IMR-90 (cell line): ENCODE measurements around the gene MICAL3. TPM values are rescaled to one million over a fixed set of nuclear protein-coding genes. Genes with fewer than 3 reads are reported as not detected.

Experiments
- ATAC-seq: fragments of 200-7000 bp; cut with Tn5 transposase; 2 replicates; pipeline ENCODE4 v1.9.1; 2020; ENCODE audit warnings: low read depth, mild to moderate bottlenecking, moderate library complexity
- BruUV-seq: library from RNA; stranded (reverse); fragments of 400-500 nt; replicated peaks from 2 replicates; lab custom pipeline; 2021; lab: Mats Ljungman, UMichigan
- CTCF ChIA-PET: fragments of 300-600 bp; formaldehyde crosslinking; extraction: SDS; loops from one replicate; lab custom pipeline; 2021; ENCODE audit warnings: antibody characterized with exemption; lab: Yijun Ruan, JAX
- POLR2A ChIA-PET: fragments of 300-600 bp; sonication (Branson Sonifier 250); formaldehyde crosslinking; loops from one replicate; lab custom pipeline; 2022; ENCODE audit warnings: antibody characterized with exemption; ENCODE audit not compliant: unreplicated experiment; lab: Charles Lee
- DNase-seq: peaks from one replicate; pipeline ENCODE4 v3.0.0; 2013
- H2AFZ ChIP-seq: replicated peaks from 2 replicates; pipeline ENCODE3; 2013; ENCODE audit warnings: low read length, mild to moderate bottlenecking; ENCODE audit not compliant: poor library complexity
- H2AK5ac ChIP-seq: 2 replicates; pipeline ENCODE4 v1.6.1; 2013; ENCODE audit warnings: low read depth, low read length, inconsistent platforms
- H2AK9ac ChIP-seq: replicated peaks from 2 replicates; pipeline ENCODE3; 2013; ENCODE audit warnings: mild to moderate bottlenecking, low read depth, low read length, moderate library complexity; ENCODE audit not compliant: poor library complexity
- H2BK120ac ChIP-seq: 2 replicates; pipeline ENCODE4 v1.6.1; 2013; ENCODE audit warnings: low read depth, low read length, inconsistent platforms
- H2BK15ac ChIP-seq: 3 replicates; pipeline ENCODE4 v1.6.1; 2013; ENCODE audit warnings: low read depth, low read length, inconsistent platforms
- H2BK20ac ChIP-seq: 2 replicates; pipeline ENCODE4 v1.6.1; 2013; ENCODE audit warnings: low read depth, mild to moderate bottlenecking, inconsistent platforms, low read length, moderate library complexity
- H2BK5ac ChIP-seq: 2 replicates; pipeline ENCODE4 v1.6.1; 2013; ENCODE audit warnings: mild to moderate bottlenecking, low read depth, low read length, inconsistent platforms; ENCODE audit not compliant: poor library complexity, severe bottlenecking
- H3K14ac ChIP-seq: replicated peaks from 2 replicates; pipeline ENCODE4 v1.6.1; 2013; ENCODE audit warnings: low read depth, low read length, inconsistent platforms
- H3K18ac ChIP-seq: 2 replicates; pipeline ENCODE4 v1.6.1; 2013; ENCODE audit warnings: low read depth, low read length, control low read depth
- H3K23ac ChIP-seq: 2 replicates; pipeline ENCODE4 v1.6.1; 2013; ENCODE audit warnings: low read depth, low read length, inconsistent platforms
- H3K27ac ChIP-seq: 2 replicates; pipeline ENCODE4 v1.5.1; 2013; ENCODE audit warnings: mild to moderate bottlenecking, control low read depth, low read length; ENCODE audit not compliant: insufficient read depth
- H3K27me3 ChIP-seq: 2 replicates; pipeline ENCODE4 v1.6.1; 2013; ENCODE audit warnings: low read length; ENCODE audit not compliant: control insufficient read depth, insufficient read depth
- H3K36me3 ChIP-seq: 2 replicates; pipeline ENCODE4 v1.6.1; 2013; ENCODE audit warnings: low read length, mixed read lengths; ENCODE audit not compliant: control insufficient read depth, insufficient read depth
- H3K4ac ChIP-seq: 2 replicates; pipeline ENCODE4 v1.6.1; 2013; ENCODE audit warnings: low read depth, low read length, inconsistent platforms
- H3K4me1 ChIP-seq: 2 replicates; pipeline ENCODE4 v1.6.1; 2013; ENCODE audit warnings: low read length, mixed read lengths; ENCODE audit not compliant: control insufficient read depth, insufficient read depth
- H3K4me2 ChIP-seq: 2 replicates; pipeline ENCODE4 v1.6.1; 2013; ENCODE audit warnings: low read depth, mild to moderate bottlenecking, control low read depth, low read length, moderate library complexity
- H3K4me3 ChIP-seq: 2 replicates; pipeline ENCODE4 v1.5.1; 2013; ENCODE audit warnings: low read depth, mild to moderate bottlenecking, control low read depth, low read length, moderate library complexity; ENCODE audit not compliant: insufficient read depth
- H3K56ac ChIP-seq: 2 replicates; pipeline ENCODE4 v1.6.1; 2013; ENCODE audit warnings: low read length, inconsistent platforms; ENCODE audit not compliant: insufficient read depth; ENCODE audit errors: extremely low read depth
- H3K79me1 ChIP-seq, 2 experiments: 2 replicates each; pipeline ENCODE4 v1.6.1; 2013; ENCODE audit warnings: low read length in 2 of 2, inconsistent platforms in 1 of 2, low read depth in 1 of 2
- H3K9ac ChIP-seq: 2 replicates; pipeline ENCODE4 v1.6.1; 2013; ENCODE audit warnings: low read depth, low read length, control low read depth
- H3K9me1 ChIP-seq: 2 replicates; pipeline ENCODE4 v1.6.1; 2013; ENCODE audit warnings: low read length, inconsistent platforms; ENCODE audit not compliant: insufficient read depth
- H3K9me3 ChIP-seq: 2 replicates; pipeline ENCODE4 v1.6.1; 2013; ENCODE audit warnings: low read length; ENCODE audit not compliant: control insufficient read depth, insufficient read depth
- H4K20me1 ChIP-seq: 2 replicates; pipeline ENCODE4 v1.6.1; 2013; ENCODE audit warnings: low read length, inconsistent platforms; ENCODE audit not compliant: insufficient read depth
- H4K5ac ChIP-seq: 2 replicates; pipeline ENCODE4 v1.6.1; 2013; ENCODE audit warnings: mild to moderate bottlenecking, low read depth, low read length, control low read depth
- H4K8ac ChIP-seq, 2 experiments: 2 replicates each; pipeline ENCODE4 v1.6.1; 2013; ENCODE audit warnings: low read depth in 2 of 2, low read length in 2 of 2, control low read depth in 1 of 2, inconsistent platforms in 1 of 2
- H4K91ac ChIP-seq: 2 replicates; pipeline ENCODE4 v1.6.1; 2013; ENCODE audit warnings: low read depth, low read length, inconsistent platforms; ENCODE audit not compliant: insufficient read depth
- CHD1 ChIP-seq: IDR thresholded peaks from 2 replicates; pipeline ENCODE4 v1.6.1; 2012; ENCODE audit warnings: low read depth, low read length, improper control_type of control experiment
- FOS ChIP-seq: fragments of 150-350 bp; IDR thresholded peaks from 2 replicates; pipeline ENCODE4 v1.6.1; 2016; ENCODE audit warnings: low read depth, low read length
- MXI1 ChIP-seq: IDR thresholded peaks from 2 replicates; pipeline ENCODE4 v1.6.1; 2012; ENCODE audit warnings: low read depth, mild to moderate bottlenecking, low read length, moderate library complexity, borderline replicate concordance
- POLR2A ChIP-seq: IDR thresholded peaks from 2 replicates; pipeline ENCODE4 v1.6.1; 2012; ENCODE audit warnings: mild to moderate bottlenecking, low read depth, low read length
- RFX5 ChIP-seq: IDR thresholded peaks from 2 replicates; pipeline ENCODE4 v1.8.0; 2012; ENCODE audit warnings: low read depth, mild to moderate bottlenecking, low read length, moderate library complexity
- SMC3 ChIP-seq: fragments of 150-350 bp; IDR thresholded peaks from 2 replicates; pipeline ENCODE4 v1.6.1; 2016; ENCODE audit warnings: low read depth, mild to moderate bottlenecking, antibody characterized with exemption, low read length, moderate library complexity
- WGBS, 2 experiments: methylation state at CpG; one replicate each; pipeline versions ENCODE4 v1.1.5 to v1.1.7; 2013; ENCODE audit warnings: missing lambda C conversion rate in 2 of 2; ENCODE audit not compliant: insufficient read length in 1 of 2; ENCODE audit errors: extremely low coverage in 2 of 2; 5-methylcytosine and 5-hydroxymethylcytosine counted together
- dilution Hi-C: fragments of 300-500 bp; cut with HindIII; formaldehyde crosslinking; loops from one replicate; pipeline ENCODE4 v1.14.3; 2018; ENCODE audit warnings: low sequenced_read_pairs; ENCODE audit not compliant: unreplicated experiment
- in situ Hi-C: fragments of 300-500 bp; cut with MboI; formaldehyde crosslinking; loops from 3 replicates; pipeline ENCODE4 v1.14.3; 2019; ENCODE audit warnings: low sequenced_read_pairs, inconsistent platforms, mixed read lengths
- intact Hi-C: fragments of 100-400 bp; cut with micrococcal nuclease; formaldehyde crosslinking; loops from 2 replicates; pipeline ENCODE4 v1.10.0; 2022
- polyA plus RNA-seq, 3 experiments: library from polyadenylated mRNA; depleted of rRNA; stranded (reverse); fragments of >200 nt; gene quantifications; 2 replicates each; pipeline ENCODE4 v1.2.3, GENCODE V29; 2012; ENCODE audit warnings: low replicate concordance in 1 of 3
- total RNA-seq: library from RNA; depleted of rRNA; stranded (reverse); fragments of >200 nt; gene quantifications from 2 replicates; pipeline ENCODE4 v1.2.3, GENCODE V29; 2012
- TF ChIP-seq, protein P1 (sequence below): fragments of 150-350 bp; IDR thresholded peaks from 2 replicates; pipeline ENCODE4 v1.6.1; 2017; ENCODE audit warnings: mild to moderate bottlenecking, antibody characterized with exemption, low read length, low read depth

Gene MICAL3
- total and polyA plus RNA-seq, 2 of the 4 experiments (the other 2 are of a cell fraction) = 17.6 to 26.8 TPM

DNA sequence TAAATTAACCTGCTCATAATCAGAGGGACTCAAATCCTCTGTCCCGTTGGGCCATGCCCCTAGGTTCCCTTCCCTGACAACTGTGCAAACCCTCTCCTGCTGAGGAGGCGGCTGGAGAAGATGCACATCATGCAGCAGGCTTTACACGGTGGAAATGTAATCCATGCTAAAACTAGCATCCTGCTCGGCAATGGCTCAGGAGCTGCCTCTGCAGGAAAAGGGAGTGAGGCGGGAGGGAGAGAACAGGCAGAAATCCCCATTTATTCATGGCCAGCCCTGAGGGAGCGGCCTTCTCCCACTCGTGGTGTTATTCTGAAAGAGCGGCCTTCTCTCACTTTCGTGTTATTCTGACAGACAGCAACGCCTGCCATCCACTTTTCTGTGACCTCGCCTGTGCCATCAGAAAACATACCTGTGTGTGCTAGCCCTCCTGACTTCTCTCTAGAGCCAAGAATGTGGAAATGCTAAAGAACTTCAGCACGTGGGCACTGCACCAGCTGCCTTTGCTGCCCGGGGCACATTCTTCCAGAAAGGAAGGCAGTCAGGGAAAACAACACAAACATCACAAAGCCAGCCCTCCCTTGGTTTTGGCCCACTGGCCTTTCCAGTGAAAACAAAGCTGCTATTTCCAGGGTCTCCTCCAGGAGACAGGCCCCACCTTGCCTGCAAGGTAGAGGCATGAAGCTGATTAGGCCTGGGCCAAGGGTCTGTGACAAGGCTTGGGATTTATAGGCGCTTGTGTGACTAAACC is 187.2 kb downstream of the MICAL3 start:
- 65% methylated on average over 10 of the region's 14 CpGs; no CpG with 5 or more reads in 1 of the 2 experiments for WGBS, 2 experiments
- Histone ChIP-seq H2BK20ac (no peak overlapping the region), H4K91ac (no peak overlapping the region), H3K4me1 (no peaks in the 10 kb centered on the region), H2BK120ac (no peak overlapping the region), H3K9ac (no peak overlapping the region), H2AFZ (no peak overlapping the region), H3K9me1 (no peaks in the 10 kb centered on the region), H3K9me3 (no peaks in the 10 kb centered on the region), H2AK5ac (no peak overlapping the region), H2BK5ac (no peak overlapping the region), H3K23ac (no peak overlapping the region), H3K14ac (no peak overlapping the region), H3K79me1 (no peaks in the 10 kb centered on the region), H3K27ac (no peak overlapping the region), H3K4me2 (no peak overlapping the region), H2BK15ac (no peak overlapping the region), H4K20me1 (no peaks in the 10 kb centered on the region), H2AK9ac (no peak overlapping the region), H3K27me3 (no peaks in the 10 kb centered on the region), H3K4me3 (no peak overlapping the region), H3K56ac (no peak overlapping the region), H4K5ac (no peak overlapping the region), H3K4ac (no peak overlapping the region), H3K18ac (no peak overlapping the region), H3K36me3 (peaks cover 26% of the 10 kb centered on the region), H4K8ac (no peak overlapping the region)
- no peak for DNase-seq
- no TSS peak for BruUV-seq
- no peak for TF ChIP-seq MXI1
- no peak for TF ChIP-seq CHD1
- TF ChIP-seq, protein P1, sequence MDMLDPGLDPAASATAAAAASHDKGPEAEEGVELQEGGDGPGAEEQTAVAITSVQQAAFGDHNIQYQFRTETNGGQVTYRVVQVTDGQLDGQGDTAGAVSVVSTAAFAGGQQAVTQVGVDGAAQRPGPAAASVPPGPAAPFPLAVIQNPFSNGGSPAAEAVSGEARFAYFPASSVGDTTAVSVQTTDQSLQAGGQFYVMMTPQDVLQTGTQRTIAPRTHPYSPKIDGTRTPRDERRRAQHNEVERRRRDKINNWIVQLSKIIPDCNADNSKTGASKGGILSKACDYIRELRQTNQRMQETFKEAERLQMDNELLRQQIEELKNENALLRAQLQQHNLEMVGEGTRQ = no peak
- TF ChIP-seq POLR2A = no peak
- no peak for TF ChIP-seq FOS
- TF ChIP-seq RFX5 = no peak
- no peak for TF ChIP-seq SMC3
- ChIA-PET POLR2A (interaction anchor here (0.6 kb wide), 1 partner anchor 254 kb away, joined by 3 read pairs; no protein-coding TSS in a partner anchor), CTCF (interaction anchor here (1.1 kb wide), 1 partner anchor 239 kb away, joined by 3 read pairs; no protein-coding TSS in a partner anchor)
- dilution Hi-C loops = no loop called here
- ATAC-seq = peak; percentile 11; the same call in 1 of the 2 replicates
- in situ Hi-C loops = no loop called here
- intact Hi-C loops = no loop called here
